HUES64 (cell line): ENCODE measurements around the gene IRAG1.

Source experiments
- H3K27ac ChIP-seq: 2 replicates; pipeline ENCODE4 v1.7.0; 2013; ENCODE audit warnings: low read depth, low read length, inconsistent platforms
- H3K27me3 ChIP-seq: 2 replicates; pipeline ENCODE4 v1.6.1; 2013; ENCODE audit warnings: mild to moderate bottlenecking, low read length; ENCODE audit not compliant: insufficient read depth
- H3K36me3 ChIP-seq: 2 replicates; pipeline ENCODE4 v1.6.1; 2013; ENCODE audit warnings: mild to moderate bottlenecking, low read length; ENCODE audit not compliant: insufficient read depth
- H3K4me1 ChIP-seq: 2 replicates; pipeline ENCODE4 v1.6.1; 2013; ENCODE audit warnings: mild to moderate bottlenecking, low read length, moderate library complexity; ENCODE audit not compliant: insufficient read depth
- H3K4me3 ChIP-seq: 2 replicates; pipeline ENCODE4 v1.5.1; 2013; ENCODE audit warnings: mild to moderate bottlenecking, low read length, moderate library complexity
- H3K9ac ChIP-seq: 2 replicates; pipeline ENCODE4 v1.6.1; 2013; ENCODE audit warnings: mild to moderate bottlenecking, low read depth, low read length
- H3K9me3 ChIP-seq: 2 replicates; pipeline ENCODE4 v1.6.1; 2013; ENCODE audit warnings: low read depth, low read length; ENCODE audit not compliant: insufficient read depth
- WGBS: fragments of 150-250, 120-280 bp; methylation state at CpG from one replicate; pipeline ENCODE4 v1.1.7; 2013; ENCODE audit warnings: missing lambda C conversion rate; 5-methylcytosine and 5-hydroxymethylcytosine counted together

Gene IRAG1

GRCh38 chr11:10725114-10725906, 31.8 kb upstream of the IRAG1 start:
- no peak overlapping the region for H3K9ac ChIP-seq
- WGBS, result 92% methylated on average over 7 of the region's 9 CpGs
- H3K9me3 ChIP-seq, result no peaks in the 10 kb centered on the region
- no peaks in the 10 kb centered on the region for H3K36me3 ChIP-seq
- no peaks in the 10 kb centered on the region for H3K27me3 ChIP-seq
- no peak overlapping the region for H3K4me3 ChIP-seq
- H3K4me1 ChIP-seq, result no peaks in the 10 kb centered on the region
- H3K27ac ChIP-seq, result no peak overlapping the region

GRCh38 chr11:10722307-10722706, 28.8 kb upstream of the IRAG1 start:
- no peaks in the 10 kb centered on the region for H3K9me3 ChIP-seq
- no peaks in the 10 kb centered on the region for H3K27me3 ChIP-seq
- H3K4me3 ChIP-seq, result no peak overlapping the region
- 90% methylated on average over 4 of the region's 4 CpGs for WGBS
- H3K9ac ChIP-seq, result no peak overlapping the region
- no peak overlapping the region for H3K27ac ChIP-seq
- H3K36me3 ChIP-seq, result no peaks in the 10 kb centered on the region
- H3K4me1 ChIP-seq, result no peaks in the 10 kb centered on the region

GRCh38 chr11:10720881-10721376, 27.4 kb upstream of the IRAG1 start:
- Histone ChIP-seq H3K4me1 (no peaks in the 10 kb centered on the region), H3K36me3 (no peaks in the 10 kb centered on the region), H3K4me3 (no peak overlapping the region), H3K27ac (no peak overlapping the region), H3K9ac (no peak overlapping the region), H3K9me3 (no peaks in the 10 kb centered on the region), H3K27me3 (no peaks in the 10 kb centered on the region)
- 100% methylated on average over 2 of the region's 2 CpGs for WGBS

- Histone ChIP-seq H3K27me3 (no peaks in the 10 kb centered on the region), H3K27ac (no peak overlapping the region), H3K4me1 (no peaks in the 10 kb centered on the region), H3K9ac (no peak overlapping the region), H3K36me3 (no peaks in the 10 kb centered on the region), H3K4me3 (no peak overlapping the region), H3K9me3 (no peaks in the 10 kb centered on the region)
- 93% methylated on average over 2 of the region's 2 CpGs for WGBS
Measured at GRCh38 chr11:10719616-10720015, 26.1 kb upstream of the IRAG1 start.

GRCh38 chr11:10716543-10717259, 23.1 kb upstream of the IRAG1 start:
- Histone ChIP-seq H3K36me3 (no peaks in the 10 kb centered on the region), H3K27ac (no peak overlapping the region), H3K9me3 (no peaks in the 10 kb centered on the region), H3K4me3 (no peak overlapping the region), H3K27me3 (no peaks in the 10 kb centered on the region), H3K9ac (no peak overlapping the region), H3K4me1 (no peaks in the 10 kb centered on the region)
- 95% methylated on average over 8 of the region's 9 CpGs for WGBS

GRCh38 chr11:10716122-10716521, 22.6 kb upstream of the IRAG1 start:
- Histone ChIP-seq H3K4me1 (no peaks in the 10 kb centered on the region), H3K9ac (no peak overlapping the region), H3K4me3 (no peak overlapping the region), H3K36me3 (no peaks in the 10 kb centered on the region), H3K27me3 (no peaks in the 10 kb centered on the region), H3K9me3 (no peaks in the 10 kb centered on the region), H3K27ac (no peak overlapping the region)
- 92% methylated on average over 2 of the region's 3 CpGs for WGBS

- Histone ChIP-seq H3K36me3 (no peaks in the 10 kb centered on the region), H3K9ac (no peak overlapping the region), H3K9me3 (no peaks in the 10 kb centered on the region), H3K27me3 (no peaks in the 10 kb centered on the region), H3K27ac (no peak overlapping the region), H3K4me3 (no peak overlapping the region), H3K4me1 (no peaks in the 10 kb centered on the region)
- 68% methylated on average over 4 of the region's 4 CpGs for WGBS
Measured at GRCh38 chr11:10715571-10715970, 22.0 kb upstream of the IRAG1 start.

- H3K9me3 ChIP-seq, result no peaks in the 10 kb centered on the region
- H3K4me1 ChIP-seq, result no peaks in the 10 kb centered on the region
- 76% methylated on average over 5 of the region's 5 CpGs for WGBS
- H3K36me3 ChIP-seq, result no peaks in the 10 kb centered on the region
- no peak overlapping the region for H3K27ac ChIP-seq
- no peak overlapping the region for H3K9ac ChIP-seq
- H3K27me3 ChIP-seq, result no peaks in the 10 kb centered on the region
- H3K4me3 ChIP-seq, result no peak overlapping the region
Measured at GRCh38 chr11:10709299-10710086, 15.9 kb upstream of the IRAG1 start.

GRCh38 chr11:10708131-10708530, 14.6 kb upstream of the IRAG1 start:
- no peaks in the 10 kb centered on the region for H3K36me3 ChIP-seq
- WGBS, result 85% methylated on average over 3 of the region's 3 CpGs
- H3K4me3 ChIP-seq, result no peak overlapping the region
- no peak overlapping the region for H3K27ac ChIP-seq
- H3K9ac ChIP-seq, result no peak overlapping the region
- H3K9me3 ChIP-seq, result no peaks in the 10 kb centered on the region
- no peaks in the 10 kb centered on the region for H3K27me3 ChIP-seq
- no peaks in the 10 kb centered on the region for H3K4me1 ChIP-seq

GRCh38 chr11:10701982-10702381, 8.4 kb upstream of the IRAG1 start:
- Histone ChIP-seq H3K27me3 (no peaks in the 10 kb centered on the region), H3K9me3 (peaks cover 2% of the 10 kb centered on the region; the same call in 1 of the 2 replicates), H3K4me1 (no peaks in the 10 kb centered on the region), H3K9ac (no peak overlapping the region), H3K4me3 (no peak overlapping the region), H3K27ac (no peak overlapping the region), H3K36me3 (no peaks in the 10 kb centered on the region)
- WGBS, result 91% methylated on average over 3 of the region's 3 CpGs

GRCh38 chr11:10699072-10699471, 5.5 kb upstream of the IRAG1 start:
- H3K4me3 ChIP-seq, result no peak overlapping the region

More at GRCh38 chr11:10699072-10699471, 5.5 kb upstream of the IRAG1 start:
- Histone ChIP-seq H3K27me3 (no peaks in the 10 kb centered on the region), H3K4me1 (no peaks in the 10 kb centered on the region), H3K9ac (no peak overlapping the region), H3K36me3 (no peaks in the 10 kb centered on the region), H3K9me3 (peaks cover 2% of the 10 kb centered on the region; the same call in 1 of the 2 replicates), H3K27ac (no peak overlapping the region)
- whole genome bisulfite sequencing, result 96% methylated on average over 3 of the region's 3 CpGs
